ENCODE data around the gene LMAN1. TPM values are rescaled to one million over a fixed set of nuclear protein-coding genes. Genes with fewer than 3 reads are reported as not detected.

Gene LMAN1
- total RNA-seq, 1 experiment from 2014 or later, result 77.3 TPM

DNA sequence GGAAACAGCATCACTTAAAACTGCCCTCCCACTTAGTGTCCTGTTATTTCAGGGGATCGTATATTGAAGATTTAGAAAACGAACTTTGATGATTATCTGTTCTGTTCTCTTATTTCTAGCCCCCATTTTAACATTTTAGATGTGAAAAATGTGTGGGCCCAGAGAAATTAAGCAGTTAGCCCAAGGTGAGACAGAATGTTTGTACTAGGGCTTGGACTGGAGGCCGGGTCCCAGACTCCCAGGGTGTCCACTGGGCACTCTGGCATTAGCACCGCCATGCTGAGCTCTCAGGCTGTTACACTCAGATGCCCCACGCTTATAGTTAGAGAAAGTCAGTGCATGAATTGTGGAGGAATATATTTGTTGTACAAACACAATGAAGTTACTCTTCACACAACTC lies 80.3 kb downstream of the LMAN1 start (continued):
- TF ChIP-seq ESRRA (CRISPR knock-in tag; IDR thresholded peaks at IDR 0.05; ENCODE audit: borderline replicate concordance) (no peak), CREB1 (CRISPR knock-in tag; IDR thresholded peaks at IDR 0.05) (no peak), ZNF121 (CRISPR knock-in tag; IDR thresholded peaks at IDR 0.05) (no peak), TCF7 (CRISPR knock-in tag; IDR thresholded peaks at IDR 0.05; ENCODE audit: low read depth) (no peak), NR3C1 (CRISPR knock-in tag; conservative IDR thresholded peaks at IDR 0.05; ENCODE audit: low read depth) (no peak), MYBL2 (CRISPR knock-in tag; IDR thresholded peaks at IDR 0.05) (no peak), ZNF232 (CRISPR knock-in tag; IDR thresholded peaks at IDR 0.05) (no peak)

Other genes starting within 250 kb of the LMAN1 start
- gene SEC11C, start 219.4 kb downstream of the LMAN1 start, total RNA-seq (2021), result 44.3 to 49.5 TPM (median 45.9 TPM) in 3 replicates
- 0.22 TPM in 1 of 3 replicates, not detected in the others for gene GRP, start 139.1 kb downstream of the LMAN1 start, total RNA-seq (2021)
- gene RAX, start 85.8 kb downstream of the LMAN1 start, total RNA-seq (2021), result 0.57 to 0.94 TPM (median 0.89 TPM) in 3 replicates
- gene CPLX4, start 40.6 kb downstream of the LMAN1 start, total RNA-seq (2021), result not detected in 3 replicates

Data from WTC11 (cell line).